PC-9 (cell line): ENCODE data around the gene ATG10.

ENCODE experiments used
- EZH2 ChIP-seq: fragments of 200-600 bp; sonication (generic); IDR thresholded peaks from 2 replicates; pipeline ENCODE4 v1.8.0; 2017; ENCODE audit warnings: antibody characterized with exemption, low read depth
- TF ChIP-seq, protein P1 (sequence below): fragments of 200-600 bp; sonication (generic); conservative IDR thresholded peaks from 2 replicates; pipeline ENCODE4 v1.6.1; 2017; ENCODE audit warnings: mixed run types, antibody characterized with exemption, mild to moderate bottlenecking, moderate library complexity

DNA sequence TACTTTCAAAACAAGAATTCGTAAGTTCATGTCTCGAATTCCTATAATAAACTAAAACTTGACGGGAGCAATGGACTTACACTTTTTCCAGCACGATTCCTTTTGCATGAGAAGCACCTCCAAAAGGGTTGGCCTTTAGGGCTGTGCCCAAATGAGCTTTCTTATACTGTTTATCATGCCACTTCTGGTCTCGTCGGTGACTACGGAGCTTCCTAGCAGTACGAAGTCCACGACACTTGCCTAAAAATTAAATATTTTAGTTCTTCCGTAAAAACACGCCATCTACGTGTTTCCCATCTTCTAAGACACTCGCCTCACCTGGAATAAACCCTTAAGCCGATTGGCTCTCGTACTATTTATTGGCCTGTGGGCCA, 305.8 kb downstream of the ATG10 start:
- TF ChIP-seq, protein P1, sequence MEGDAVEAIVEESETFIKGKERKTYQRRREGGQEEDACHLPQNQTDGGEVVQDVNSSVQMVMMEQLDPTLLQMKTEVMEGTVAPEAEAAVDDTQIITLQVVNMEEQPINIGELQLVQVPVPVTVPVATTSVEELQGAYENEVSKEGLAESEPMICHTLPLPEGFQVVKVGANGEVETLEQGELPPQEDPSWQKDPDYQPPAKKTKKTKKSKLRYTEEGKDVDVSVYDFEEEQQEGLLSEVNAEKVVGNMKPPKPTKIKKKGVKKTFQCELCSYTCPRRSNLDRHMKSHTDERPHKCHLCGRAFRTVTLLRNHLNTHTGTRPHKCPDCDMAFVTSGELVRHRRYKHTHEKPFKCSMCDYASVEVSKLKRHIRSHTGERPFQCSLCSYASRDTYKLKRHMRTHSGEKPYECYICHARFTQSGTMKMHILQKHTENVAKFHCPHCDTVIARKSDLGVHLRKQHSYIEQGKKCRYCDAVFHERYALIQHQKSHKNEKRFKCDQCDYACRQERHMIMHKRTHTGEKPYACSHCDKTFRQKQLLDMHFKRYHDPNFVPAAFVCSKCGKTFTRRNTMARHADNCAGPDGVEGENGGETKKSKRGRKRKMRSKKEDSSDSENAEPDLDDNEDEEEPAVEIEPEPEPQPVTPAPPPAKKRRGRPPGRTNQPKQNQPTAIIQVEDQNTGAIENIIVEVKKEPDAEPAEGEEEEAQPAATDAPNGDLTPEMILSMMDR = no peak
- no peak for TF ChIP-seq EZH2
